Sciatic nerve (tissue), 2 donors: Measurements from ENCODE around the gene DPM2. TPM values are rescaled to one million over a fixed set of nuclear protein-coding genes. Genes with fewer than 3 reads are reported as not detected.

Source experiments
- ATAC-seq: fragments of 200-7000 bp; cut with Tn5 transposase; one replicate; pipeline ENCODE4 v1.9.1; 2020; ENCODE audit warnings: mild to moderate bottlenecking, moderate library complexity
- DNase-seq: peaks from one replicate; pipeline ENCODE4 v3.0.0-alpha.2; 2020; ENCODE audit warnings: low spot score
- intact Hi-C: fragments of 100-400 bp; cut with DNase I; formaldehyde crosslinking; loops from one replicate; pipeline ENCODE4 v1.14.2; 2022
- total RNA-seq: library from RNA; stranded (reverse); fragmentation: NEBNext Ultra II Directional; extraction: Animal tissue kit (Norgen Biotek cat#: 25700); gene quantifications from one replicate; pipeline ENCODE4 v1.2.1, GENCODE V29; 2021
- donor health status: DM: no; HTN: no; CAD: no.
- donor health status: DM: no; HTN: no; CAD: no.

DPM2 gene
- total RNA-seq, 1 donor from 2014 or later: 24.6 TPM

- no peak for DNase-seq
- intact Hi-C loops: no loop called here
- ATAC-seq: no peak
Measured at GRCh38 chr9:127960410-127961154, 22.9 kb upstream of the DPM2 start.

GRCh38 chr9:127959841-127960409 is 22.3 kb upstream of the DPM2 start:
- DNase-seq: no peak
- intact Hi-C loops: no loop called here
- ATAC-seq: no peak

- DNase-seq (no peak), ATAC-seq (no peak)
- intact Hi-C loops: no loop called here
Measured at GRCh38 chr9:127959398-127959797, 21.7 kb upstream of the DPM2 start.

- ATAC-seq (no peak), DNase-seq (no peak)
- intact Hi-C loops: no loop called here
Measured at GRCh38 chr9:127958728-127959127, 21.1 kb upstream of the DPM2 start.

- ATAC-seq: no peak
- DNase-seq: no peak
- intact Hi-C loops: no loop called here
Measured at GRCh38 chr9:127955294-127956015, 17.8 kb upstream of the DPM2 start.

- ATAC-seq (no peak), DNase-seq (peak; percentile 68)
- intact Hi-C loops: no loop called here
Measured at GRCh38 chr9:127954831-127955293, 17.2 kb upstream of the DPM2 start.

GRCh38 chr9:127953768-127954505 is 16.3 kb upstream of the DPM2 start:
- no peak for ATAC-seq
- no peak for DNase-seq
- intact Hi-C loops: no loop called here

- no peak for ATAC-seq
- intact Hi-C loops: no loop called here
- no peak for DNase-seq
Measured at GRCh38 chr9:127953154-127953553, 15.5 kb upstream of the DPM2 start.

- DNase-seq (peak; percentile 86), ATAC-seq (peak; percentile 89)
- intact Hi-C loops: no loop called here
Measured at GRCh38 chr9:127950513-127951289, 13.0 kb upstream of the DPM2 start.

- intact Hi-C loops: no loop called here
- DNase-seq: no peak
- ATAC-seq: peak; percentile 4
Measured at GRCh38 chr9:127949827-127950512, 12.3 kb upstream of the DPM2 start.

GRCh38 chr9:127947841-127948710 is 10.4 kb upstream of the DPM2 start:
- no peak for DNase-seq
- intact Hi-C loops: no loop called here
- ATAC-seq: no peak

- no peak for ATAC-seq
- intact Hi-C loops: no loop called here
- DNase-seq: no peak
Measured at GRCh38 chr9:127946728-127947127, 9.1 kb upstream of the DPM2 start.

GRCh38 chr9:127945942-127946341 is 8.3 kb upstream of the DPM2 start:
- intact Hi-C loops: no loop called here
- ATAC-seq (no peak), DNase-seq (no peak)

GRCh38 chr9:127945338-127945737 is 7.7 kb upstream of the DPM2 start:
- DNase-seq (no peak), ATAC-seq (no peak)
- intact Hi-C loops: no loop called here

- intact Hi-C loops: loop anchor here (5.0 kb wide), 3 partner anchors 33 to 173 kb away; no protein-coding TSS in a partner anchor
- ATAC-seq: no peak
- DNase-seq: no peak
Measured at GRCh38 chr9:127944586-127945218, 7.0 kb upstream of the DPM2 start.

- intact Hi-C loops: loop anchor here (5.0 kb wide), 3 partner anchors 34 to 174 kb away; no protein-coding TSS in a partner anchor
- DNase-seq (peak; percentile 94), ATAC-seq (peak; percentile 86)
Measured at GRCh38 chr9:127943731-127944144, 6.1 kb upstream of the DPM2 start.
